ENCODE data around the gene PCDHGA4.
"Not testable (repeated sequence)": the region's sequence is repeated elsewhere in the genome, so short reads cannot be mapped to it uniquely, and the experiment has no call there.

PCDHGA4 gene

GRCh38 chr5:141383345-141383744, 28.5 kb downstream of the PCDHGA4 start:
- ChIA-PET CTCF (interaction anchor here (0.8 to 1.8 kb wide), 12 partner anchors 9 to 184 kb away, joined by 3 to 8 read pairs (median 4); partner anchors contain the start of genes PCDHGA11, PCDHGA12, PCDHGA5 and PCDHGA6), POLR2A (no interaction called here)

GRCh38 chr5:141384471-141385267, 29.8 kb downstream of the PCDHGA4 start:
- no peak for TF ChIP-seq CTCF (IDR thresholded peaks at IDR 0.05; ENCODE audit: insufficient read depth, low read length, missing control alignments)
- H3K4me3 ChIP-seq (ENCODE audit: low read depth, low read length), result no peak overlapping the region
- POLR2A ChIA-PET, result no interaction called here
- no peak for DNase-seq (ENCODE audit: low read depth, low spot score)
- CTCF ChIA-PET, result interaction anchor here (4.1 kb wide), 1 partner anchor 174 kb away, joined by 24 read pairs; no protein-coding TSS in a partner anchor

More at GRCh38 chr5:141383345-141383744, 28.5 kb downstream of the PCDHGA4 start:
- H3K4me3 ChIP-seq (ENCODE audit: low read depth, low read length), result peak overlapping the region; percentile 59
- no peak for DNase-seq (ENCODE audit: low read depth, low spot score)
- no peak for TF ChIP-seq CTCF (IDR thresholded peaks at IDR 0.05; ENCODE audit: insufficient read depth, low read length, missing control alignments)

GRCh38 chr5:141387557-141388311, 32.9 kb downstream of the PCDHGA4 start, which contains the start of gene PCDHGB4:
Gene PCDHGB4, plus strand, starts transcription at chr5:141387698. Its CDS starts 187 bp downstream, at chr5:141387885.
- POLR2A ChIA-PET; DNase-seq (ENCODE audit: low read depth, low spot score): not testable (repeated sequence)
- CTCF ChIA-PET, result interaction anchor here (1.0 to 8.4 kb wide), 8 partner anchors 9 to 181 kb away, joined by 3 to 77 read pairs (median 10); partner anchors contain the start of genes PCDHGA6, PCDHGB3 and PCDHGB5
- peak within 1 kb of the TSS; percentile 42 for H3K4me3 ChIP-seq (ENCODE audit: low read depth, low read length)
- TF ChIP-seq CTCF (IDR thresholded peaks at IDR 0.05; ENCODE audit: insufficient read depth, low read length, missing control alignments), result peak; percentile 33

- no peak for TF ChIP-seq CTCF (IDR thresholded peaks at IDR 0.05; ENCODE audit: insufficient read depth, low read length, missing control alignments)
- no peak for DNase-seq (ENCODE audit: low read depth, low spot score)
- POLR2A ChIA-PET, result no interaction called here
- CTCF ChIA-PET, result interaction anchor here (1.6 to 8.4 kb wide), 5 partner anchors 9 to 175 kb away, joined by 5 to 77 read pairs (median 11); partner anchors contain the start of genes PCDHGA6, PCDHGB3 and PCDHGB5
- H3K4me3 ChIP-seq (ENCODE audit: low read depth, low read length), result no peak overlapping the region
Measured at GRCh38 chr5:141388661-141389060, 33.8 kb downstream of the PCDHGA4 start.

GRCh38 chr5:141389153-141390042, 34.6 kb downstream of the PCDHGA4 start:
- no peak for DNase-seq (ENCODE audit: low read depth, low spot score)
- POLR2A ChIA-PET, result no interaction called here

More at GRCh38 chr5:141389153-141390042, 34.6 kb downstream of the PCDHGA4 start:
- no peak for TF ChIP-seq CTCF (IDR thresholded peaks at IDR 0.05; ENCODE audit: insufficient read depth, low read length, missing control alignments)
- no peak overlapping the region for H3K4me3 ChIP-seq (ENCODE audit: low read depth, low read length)
- CTCF ChIA-PET, result interaction anchor here (0.9 to 8.4 kb wide), 10 partner anchors 8 to 177 kb away, joined by 3 to 77 read pairs (median 8); partner anchors contain the start of genes PCDHGA10, PCDHGA6 and PCDHGB5
